K562 (cell line): ENCODE measurements around the gene KLF13. TPM values are rescaled to one million over a fixed set of nuclear protein-coding genes. Genes with fewer than 3 reads are reported as not detected.
A peak's percentile ranks its signal among the peaks of the same experiment; 100 is the strongest.

Source experiments
- ATAC-seq: fragments of 200-7000 bp; cut with Tn5 transposase; 3 replicates; pipeline ENCODE4 v1.9.1; 2020; ENCODE audit warnings: moderate library complexity
- BruUV-seq: library from RNA; stranded (reverse); fragments of 400-500 nt; replicated peaks from 2 replicates; lab custom pipeline; 2021; lab: Mats Ljungman, UMichigan
- CTCF ChIA-PET: fragments of 300-600 bp; formaldehyde crosslinking; extraction: SDS; loops from one replicate; lab custom pipeline; 2021; ENCODE audit warnings: low intra/inter-chr PET ratio; lab: Yijun Ruan, JAX
- POLR2A ChIA-PET: fragments of 300-600, 350-650 bp; sonication (Branson Sonifier 250); formaldehyde crosslinking; extraction: SDS; loops from one replicate; lab custom pipeline; 2021; ENCODE audit warnings: antibody characterized with exemption, inconsistent platforms; lab: Yijun Ruan, JAX
- DNase-seq, 4 experiments: peaks; one replicate each; pipeline versions ENCODE4 v3.0.0 to v3.0.0-alpha.2; 2011 to 2018; ENCODE audit warnings: low spot score in 3 of 4, mixed read lengths in 3 of 4; ENCODE audit errors: extremely low read depth in 1 of 4
- FAIRE-seq: peaks from 2 replicates; lab custom pipeline; 2011; peaks lifted over from hg19 to GRCh38; lab: Jason Lieb, UNC
- H2AFZ ChIP-seq: 2 replicates; pipeline ENCODE4 v1.6.0; 2011; ENCODE audit warnings: low read depth, low read length, control low read depth, inconsistent platforms
- H3K27ac ChIP-seq: fragments of 200-600 bp; 3 replicates; pipeline ENCODE4 v1.8.0; 2011; ENCODE audit warnings: low read depth, mild to moderate bottlenecking, control low read depth, inconsistent platforms, low read length, moderate library complexity, mixed read lengths; ENCODE audit errors: extremely low read depth
- H3K27me3 ChIP-seq, 2 experiments: fragments of 300-600 bp in 1 of 2; 2 replicates in 1 of 2; 3 replicates in 1 of 2; pipeline versions ENCODE4 v1.6.0 to v1.8.0; 2011; ENCODE audit warnings: inconsistent platforms in 2 of 2, low read length in 2 of 2, mild to moderate bottlenecking in 1 of 2, mixed read lengths in 1 of 2, moderate library complexity in 1 of 2; ENCODE audit not compliant: control insufficient read depth in 2 of 2, insufficient read depth in 2 of 2
- H3K36me3 ChIP-seq: fragments of 300-600 bp; 3 replicates; pipeline ENCODE4 v1.8.0; 2011; ENCODE audit warnings: mild to moderate bottlenecking, low read length, inconsistent platforms; ENCODE audit not compliant: control insufficient read depth, insufficient read depth
- H3K4me1 ChIP-seq, 2 experiments: fragments of 200-600 bp in 1 of 2; replicated peaks in 1 of 2; 2 replicates in 1 of 2; 3 replicates in 1 of 2; pipeline versions ENCODE4 v1.5.1 to v1.8.0; 2011; ENCODE audit warnings: inconsistent platforms in 2 of 2, low read length in 2 of 2, mild to moderate bottlenecking in 1 of 2, mixed read lengths in 1 of 2, moderate library complexity in 1 of 2; ENCODE audit not compliant: control insufficient read depth in 2 of 2, insufficient read depth in 2 of 2
- H3K4me2 ChIP-seq: 2 replicates; pipeline ENCODE4 v1.6.1; 2011; ENCODE audit warnings: low read length, control low read depth, inconsistent platforms, mixed read lengths; ENCODE audit not compliant: insufficient read depth
- H3K4me3 ChIP-seq: fragments of 200-600 bp; sonication (generic), shearing (Covaris generic); 2 replicates; pipeline ENCODE4 v1.5.1; 2016; ENCODE audit warnings: control low read depth, inconsistent platforms
- H3K79me2 ChIP-seq: fragments of 200-600 bp; 3 replicates; pipeline ENCODE4 v1.8.0; 2011; ENCODE audit warnings: low read length, inconsistent platforms; ENCODE audit not compliant: control insufficient read depth, insufficient read depth
- H3K9ac ChIP-seq, 2 experiments: 2 replicates each; pipeline versions ENCODE4 v1.6.0 to v1.6.1; 2011; ENCODE audit warnings: low read depth in 2 of 2, low read length in 2 of 2, control low read depth in 1 of 2, inconsistent platforms in 1 of 2, mild to moderate bottlenecking in 1 of 2, mixed read lengths in 1 of 2; ENCODE audit not compliant: insufficient read depth in 1 of 2
- H3K9me1 ChIP-seq: one replicate; pipeline ENCODE4 v1.6.0; 2011; ENCODE audit warnings: inconsistent platforms, mild to moderate bottlenecking, low read length, moderate library complexity; ENCODE audit not compliant: control insufficient read depth, insufficient read depth
- H3K9me3 ChIP-seq: replicated peaks from 2 replicates; pipeline ENCODE4 v1.5.1; 2011; ENCODE audit warnings: low read depth, low read length, inconsistent platforms; ENCODE audit not compliant: control insufficient read depth, insufficient read depth
- H4K20me1 ChIP-seq: replicated peaks from 2 replicates; pipeline ENCODE4 v1.6.1; 2011; ENCODE audit warnings: low read length, inconsistent platforms, mixed read lengths; ENCODE audit not compliant: control insufficient read depth, insufficient read depth
- ADNP ChIP-seq: fragments of 200-800 bp; sonication (Bioruptor generic); IDR thresholded peaks from 2 replicates; pipeline ENCODE4 v1.6.1; 2016; ENCODE audit warnings: missing genetic modification characterization, missing compliant biosample characterization
- LARP7 ChIP-seq: fragments of 450-650 bp; IDR thresholded peaks from 2 replicates; pipeline ENCODE4 v1.6.1; 2016
- NELFE ChIP-seq: IDR thresholded peaks from 2 replicates; pipeline ENCODE4 v1.6.1; 2011; ENCODE audit warnings: mild to moderate bottlenecking; ENCODE audit not compliant: insufficient read depth, insufficient read length
- NR4A1 ChIP-seq, 2 experiments: fragments of 250-450 bp in 1 of 2; fragments of 450-650 bp in 1 of 2; sonication (Bioruptor Pico) in 1 of 2; IDR thresholded peaks; 2 replicates each; pipeline versions ENCODE4 v1.4.0 to v1.6.1; 2016 to 2020; ENCODE audit warnings: mild to moderate bottlenecking in 2 of 2, missing compliant biosample characterization in 1 of 2, missing genetic modification characterization in 1 of 2, moderate library complexity in 1 of 2
- SAP30 ChIP-seq: fragments of 200-600 bp; sonication (generic); IDR thresholded peaks from 2 replicates; pipeline ENCODE4 v1.6.1; 2012; ENCODE audit warnings: borderline replicate concordance, low read depth, mild to moderate bottlenecking, moderate library complexity, low read length, control low read depth, inconsistent platforms; ENCODE audit not compliant: insufficient read depth, poor library complexity, severe bottlenecking
- SP1 ChIP-seq: sonication (generic); formaldehyde crosslinking; IDR thresholded peaks from 2 replicates; pipeline ENCODE4 v1.8.1; 2022; ENCODE audit warnings: mild to moderate bottlenecking, missing genetic modification reagents
- TRIM28 ChIP-seq: fragments of 450-650 bp; IDR thresholded peaks from 2 replicates; pipeline ENCODE4 v1.6.1; 2017
- ZNF699 ChIP-seq: fragments of 250-450 bp; sonication (Bioruptor Pico); IDR thresholded peaks from 2 replicates; pipeline ENCODE4 v1.8.0; 2021; ENCODE audit warnings: mild to moderate bottlenecking, moderate library complexity; ENCODE audit not compliant: insufficient replicate concordance
- ZNF778 ChIP-seq: fragments of 450-650 bp; formaldehyde crosslinking; IDR thresholded peaks from 2 replicates; pipeline ENCODE4 v1.4.0; 2020; ENCODE audit warnings: mild to moderate bottlenecking, moderate library complexity
- WGBS: fragments of 100-300 bp; shearing (Covaris generic); methylation state at CpG from one replicate; pipeline ENCODE4 v1.1.6; 2016; ENCODE audit warnings: low coverage, mixed read lengths; ENCODE audit not compliant: insufficient coverage; ENCODE audit errors: missing lambda C conversion rate; 5-methylcytosine and 5-hydroxymethylcytosine counted together
- in situ Hi-C: fragments of 300-500 bp; cut with MboI; formaldehyde crosslinking; loops from 4 replicates; pipeline ENCODE4 v1.15.0; 2018; ENCODE audit warnings: inconsistent platforms, mixed read lengths
- intact Hi-C: fragments of 100-400 bp; cut with micrococcal nuclease; formaldehyde crosslinking; loops from 2 replicates; pipeline ENCODE4 v1.14.2; 2022
- polyA plus RNA-seq, 8 experiments: library from polyadenylated mRNA; depleted of rRNA in 4 of 8; stranded (reverse) in 5 of 8; unstranded in 3 of 8; fragments of >200 nt; fragmentation: Nextera tagmentation in 2 of 8; fragmentation: Illumina TruSeq in 1 of 8; extraction: Ambion mirVana in 2 of 8; extraction: Trizol in 1 of 8; gene quantifications; 2 replicates each; pipeline versions ENCODE4 v1.2.1 to v1.2.3, GENCODE V29; 2011 to 2014; ENCODE audit warnings: inconsistent platforms in 1 of 8, missing spikeins in 1 of 8
- total RNA-seq, 7 experiments: library from RNA; depleted of rRNA in 6 of 7; stranded (reverse); fragments of >200 nt in 6 of 7; fragmentation: Illumina TruSeq in 2 of 7; extraction: Trizol in 2 of 7; gene quantifications; 2 replicates each; pipeline versions ENCODE4 v1.2.1 to v1.2.3, GENCODE V29; 2011 to 2021; ENCODE audit warnings: low replicate concordance in 1 of 7
- TF ChIP-seq, protein P1 (sequence below): fragments of 250-450 bp; sonication (Bioruptor Pico); IDR thresholded peaks from 2 replicates; pipeline ENCODE4 v1.6.1; 2021; ENCODE audit warnings: mild to moderate bottlenecking
- TF ChIP-seq, protein P2 (sequence below), 2 experiments: fragments of 450-650 bp; IDR thresholded peaks; 2 replicates each; pipeline ENCODE4 v1.6.1; 2018; ENCODE audit warnings: mild to moderate bottlenecking in 2 of 2, low read depth in 1 of 2; ENCODE audit not compliant: partially characterized antibody in 2 of 2

Gene KLF13
- total and polyA plus RNA-seq, 9 of the 15 experiments (the other 6 are each of a cell fraction or from before 2014, with no cell fraction given): 1.8 to 10.5 (median 4.8) TPM

DNA sequence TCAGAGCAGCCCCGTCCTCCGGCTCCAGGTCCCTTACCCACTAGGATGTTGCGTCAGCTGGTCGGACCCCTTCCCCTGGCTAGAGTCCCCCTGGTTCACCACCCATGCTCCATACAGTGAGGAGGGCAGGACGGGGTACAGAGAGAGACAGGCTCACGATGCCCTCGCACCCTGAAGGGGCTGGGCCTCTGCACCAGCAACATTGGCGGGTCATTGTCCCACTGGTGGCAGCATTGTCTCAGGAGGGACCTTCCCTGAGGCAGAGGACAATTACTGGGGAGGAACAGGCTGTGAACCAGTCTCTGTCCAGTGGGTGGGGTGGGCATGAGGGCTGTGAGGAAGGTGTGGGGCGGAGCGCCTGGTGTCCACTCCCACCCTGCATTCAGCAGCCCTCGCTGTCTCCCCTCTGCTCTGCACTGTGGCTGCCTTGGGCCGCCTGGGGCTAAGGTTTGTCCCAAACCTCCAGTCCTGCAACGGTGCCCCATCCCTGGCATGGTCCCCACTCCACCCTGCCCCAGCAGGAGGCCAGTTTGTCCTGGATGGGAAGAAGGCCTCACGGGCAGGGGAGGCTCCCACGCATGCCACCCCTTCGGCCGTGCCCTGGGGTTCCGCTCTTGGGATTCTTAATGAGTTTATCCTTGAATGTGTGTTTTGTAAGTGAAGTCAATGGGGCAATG is 48.0 kb upstream of the KLF13 start:
- Histone ChIP-seq H3K9me3 (no peaks in the 10 kb centered on the region), H3K27me3 (peaks cover 0 to 47% of the 10 kb centered on the region in 2 experiments; a peak in 4 of 5 replicates), H3K4me1 (peaks cover 0 to 5% of the 10 kb centered on the region in 2 experiments; a peak in 2 of 5 replicates), H3K9me1 (peaks cover 4% of the 10 kb centered on the region), H3K27ac (no peak overlapping the region), H3K4me3 (no peak overlapping the region), H2AFZ (no peak overlapping the region), H4K20me1 (no peaks in the 10 kb centered on the region; the same call in 1 of the 2 replicates), H3K36me3 (no peaks in the 10 kb centered on the region), H3K9ac (no peak overlapping the region), H3K79me2 (no peaks in the 10 kb centered on the region), H3K4me2 (no peak overlapping the region)
- ATAC-seq (no peak), DNase-seq (peak in 1 of 4 experiments; percentile 2), FAIRE-seq (no peak)
- ChIA-PET POLR2A (interaction anchor here (0.6 kb wide), 1 partner anchor 83 kb away, joined by 3 read pairs; no protein-coding TSS in a partner anchor), CTCF (no interaction called here)
- BruUV-seq: no TSS peak
- intact Hi-C loops: no loop called here
- in situ Hi-C loops: no loop called here
- WGBS: 4% methylated on average over 14 of the region's 18 CpGs
- TF ChIP-seq NR4A1 (CRISPR knock-in tag; IDR thresholded peaks at IDR 0.05) (no peak), NR4A1 (tag; IDR thresholded peaks at IDR 0.05) (no peak), SP1 (CRISPR knock-in tag) (no peak), ZNF699 (CRISPR knock-in tag) (no peak), ZNF778 (CRISPR knock-in tag) (no peak), TRIM28 (no peak), ADNP (no peak), SAP30 (no peak), LARP7 (no peak), NELFE (no peak)
- TF ChIP-seq, protein P1, sequence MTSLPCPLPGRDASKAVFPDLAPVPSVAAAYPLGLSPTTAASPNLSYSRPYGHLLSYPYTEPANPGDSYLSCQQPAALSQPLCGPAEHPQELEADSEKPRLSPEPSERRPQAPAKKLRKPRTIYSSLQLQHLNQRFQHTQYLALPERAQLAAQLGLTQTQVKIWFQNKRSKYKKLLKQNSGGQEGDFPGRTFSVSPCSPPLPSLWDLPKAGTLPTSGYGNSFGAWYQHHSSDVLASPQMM (CRISPR knock-in tag): no peak
- TF ChIP-seq, protein P2, sequence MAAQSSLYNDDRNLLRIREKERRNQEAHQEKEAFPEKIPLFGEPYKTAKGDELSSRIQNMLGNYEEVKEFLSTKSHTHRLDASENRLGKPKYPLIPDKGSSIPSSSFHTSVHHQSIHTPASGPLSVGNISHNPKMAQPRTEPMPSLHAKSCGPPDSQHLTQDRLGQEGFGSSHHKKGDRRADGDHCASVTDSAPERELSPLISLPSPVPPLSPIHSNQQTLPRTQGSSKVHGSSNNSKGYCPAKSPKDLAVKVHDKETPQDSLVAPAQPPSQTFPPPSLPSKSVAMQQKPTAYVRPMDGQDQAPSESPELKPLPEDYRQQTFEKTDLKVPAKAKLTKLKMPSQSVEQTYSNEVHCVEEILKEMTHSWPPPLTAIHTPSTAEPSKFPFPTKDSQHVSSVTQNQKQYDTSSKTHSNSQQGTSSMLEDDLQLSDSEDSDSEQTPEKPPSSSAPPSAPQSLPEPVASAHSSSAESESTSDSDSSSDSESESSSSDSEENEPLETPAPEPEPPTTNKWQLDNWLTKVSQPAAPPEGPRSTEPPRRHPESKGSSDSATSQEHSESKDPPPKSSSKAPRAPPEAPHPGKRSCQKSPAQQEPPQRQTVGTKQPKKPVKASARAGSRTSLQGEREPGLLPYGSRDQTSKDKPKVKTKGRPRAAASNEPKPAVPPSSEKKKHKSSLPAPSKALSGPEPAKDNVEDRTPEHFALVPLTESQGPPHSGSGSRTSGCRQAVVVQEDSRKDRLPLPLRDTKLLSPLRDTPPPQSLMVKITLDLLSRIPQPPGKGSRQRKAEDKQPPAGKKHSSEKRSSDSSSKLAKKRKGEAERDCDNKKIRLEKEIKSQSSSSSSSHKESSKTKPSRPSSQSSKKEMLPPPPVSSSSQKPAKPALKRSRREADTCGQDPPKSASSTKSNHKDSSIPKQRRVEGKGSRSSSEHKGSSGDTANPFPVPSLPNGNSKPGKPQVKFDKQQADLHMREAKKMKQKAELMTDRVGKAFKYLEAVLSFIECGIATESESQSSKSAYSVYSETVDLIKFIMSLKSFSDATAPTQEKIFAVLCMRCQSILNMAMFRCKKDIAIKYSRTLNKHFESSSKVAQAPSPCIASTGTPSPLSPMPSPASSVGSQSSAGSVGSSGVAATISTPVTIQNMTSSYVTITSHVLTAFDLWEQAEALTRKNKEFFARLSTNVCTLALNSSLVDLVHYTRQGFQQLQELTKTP (IDR thresholded peaks at IDR 0.05; ENCODE audit: low read depth in 1 of 2, partially characterized antibody in 2 of 2): no peak
